ENCODE measurements around the gene ARIH2. TPM values are rescaled to one million over a fixed set of nuclear protein-coding genes. Genes with fewer than 3 reads are reported as not detected.

ARIH2 gene
- total RNA-seq, 1 experiment from 2014 or later, result 167 TPM

DNA sequence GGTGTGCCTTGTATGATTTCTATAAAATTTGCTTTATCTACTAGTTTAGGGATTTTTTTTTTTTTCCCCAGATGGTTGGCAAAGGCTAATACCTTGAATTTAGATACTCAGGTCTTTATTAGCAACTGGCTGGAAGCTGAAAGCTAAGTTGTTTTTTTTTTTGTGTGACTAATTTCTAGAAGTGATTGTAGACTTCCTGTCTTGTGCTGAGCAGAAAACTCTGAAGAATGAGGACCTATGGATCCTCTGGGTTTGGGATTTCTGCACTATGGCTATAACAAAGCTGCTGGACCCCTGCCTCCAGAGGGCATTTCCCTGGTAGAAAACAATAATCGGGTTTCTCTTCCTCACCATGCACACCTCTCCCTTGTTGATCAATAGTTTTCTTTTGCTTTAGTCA lies 10.0 kb downstream of the ARIH2 start:
- DNase-seq (ENCODE audit: unreplicated experiment), result no peak
- Mint-ChIP-seq H3K27ac (ENCODE audit: low read depth, unreplicated experiment) (peak overlapping the region; percentile 39), H3K4me3 (ENCODE audit: unreplicated experiment) (no peak overlapping the region), H3K4me1 (ENCODE audit: insufficient read depth, unreplicated experiment) (peaks cover 39% of the 10 kb centered on the region), H3K9me3 (ENCODE audit: unreplicated experiment) (peaks cover 6% of the 10 kb centered on the region), H3K36me3 (ENCODE audit: insufficient read depth, unreplicated experiment) (peaks cover 60% of the 10 kb centered on the region), H3K27me3 (ENCODE audit: insufficient read depth, unreplicated experiment) (no peaks in the 10 kb centered on the region)
- TF ChIP-seq, protein P1, sequence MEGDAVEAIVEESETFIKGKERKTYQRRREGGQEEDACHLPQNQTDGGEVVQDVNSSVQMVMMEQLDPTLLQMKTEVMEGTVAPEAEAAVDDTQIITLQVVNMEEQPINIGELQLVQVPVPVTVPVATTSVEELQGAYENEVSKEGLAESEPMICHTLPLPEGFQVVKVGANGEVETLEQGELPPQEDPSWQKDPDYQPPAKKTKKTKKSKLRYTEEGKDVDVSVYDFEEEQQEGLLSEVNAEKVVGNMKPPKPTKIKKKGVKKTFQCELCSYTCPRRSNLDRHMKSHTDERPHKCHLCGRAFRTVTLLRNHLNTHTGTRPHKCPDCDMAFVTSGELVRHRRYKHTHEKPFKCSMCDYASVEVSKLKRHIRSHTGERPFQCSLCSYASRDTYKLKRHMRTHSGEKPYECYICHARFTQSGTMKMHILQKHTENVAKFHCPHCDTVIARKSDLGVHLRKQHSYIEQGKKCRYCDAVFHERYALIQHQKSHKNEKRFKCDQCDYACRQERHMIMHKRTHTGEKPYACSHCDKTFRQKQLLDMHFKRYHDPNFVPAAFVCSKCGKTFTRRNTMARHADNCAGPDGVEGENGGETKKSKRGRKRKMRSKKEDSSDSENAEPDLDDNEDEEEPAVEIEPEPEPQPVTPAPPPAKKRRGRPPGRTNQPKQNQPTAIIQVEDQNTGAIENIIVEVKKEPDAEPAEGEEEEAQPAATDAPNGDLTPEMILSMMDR (IDR thresholded peaks at IDR 0.05; ENCODE audit: unreplicated experiment), result no peak
- ChIA-PET CTCF (interaction anchor here (0.6 to 0.7 kb wide), 2 partner anchors 21 to 180 kb away, joined by 3 to 6 read pairs; no protein-coding TSS in a partner anchor), POLR2A (interaction anchor here (0.7 to 5.5 kb wide), 3 partner anchors 10 to 27 kb away, joined by 3 to 46 read pairs (median 4); partner anchors contain the start of gene ARIH2)
- intact Hi-C loops (cut with micrococcal nuclease), result no loop called here
- BruUV-seq (replicated peaks), result no TSS peak

DNA sequence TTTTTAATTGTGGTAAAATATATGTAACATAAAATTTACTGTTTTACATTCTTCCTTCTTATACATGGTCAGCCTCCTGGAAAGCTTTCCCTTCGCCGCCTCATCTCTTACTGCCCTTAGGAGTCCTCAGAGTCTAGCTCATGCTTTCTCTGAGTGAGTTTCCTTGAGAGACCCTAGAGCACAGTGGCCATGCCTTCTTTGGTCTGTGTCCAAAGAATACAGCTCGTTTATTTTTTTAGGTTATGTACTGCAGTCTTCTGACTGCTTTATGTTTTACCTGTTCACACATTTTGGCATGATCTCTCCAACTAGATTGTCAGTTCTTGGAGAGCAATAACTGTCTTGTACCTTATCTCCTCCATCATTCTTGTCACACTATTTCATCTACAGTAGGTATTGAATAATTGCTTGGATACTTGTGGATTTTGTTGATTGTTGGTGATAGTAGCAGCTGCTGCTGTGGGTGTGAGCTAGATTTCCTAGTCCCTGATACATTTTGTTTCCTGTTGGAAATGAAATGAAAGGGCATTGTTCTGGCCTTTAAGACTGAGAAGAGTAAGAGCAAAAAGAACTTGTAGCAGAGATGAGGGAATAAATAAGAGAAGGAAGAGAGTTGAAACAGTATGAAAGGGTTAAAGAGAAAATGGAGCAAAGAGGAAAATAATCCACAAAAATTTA lies 10.9 kb downstream of the ARIH2 start:
- no peak overlapping the region for H3K4me3 Mint-ChIP-seq (ENCODE audit: unreplicated experiment)
- peaks cover 6% of the 10 kb centered on the region for H3K9me3 Mint-ChIP-seq (ENCODE audit: unreplicated experiment)
- POLR2A ChIA-PET, result interaction anchor here (0.7 to 5.5 kb wide), 2 partner anchors 11 to 444 kb away, joined by 5 to 46 read pairs; partner anchors contain the start of gene ARIH2
- intact Hi-C loops (cut with micrococcal nuclease), result no loop called here
- peaks cover 60% of the 10 kb centered on the region for H3K36me3 Mint-ChIP-seq (ENCODE audit: insufficient read depth, unreplicated experiment)
- peak overlapping the region; percentile 39 for H3K27ac Mint-ChIP-seq (ENCODE audit: low read depth, unreplicated experiment)
- CTCF ChIA-PET, result interaction anchor here (0.6 to 0.9 kb wide), 4 partner anchors 20 to 167 kb away, joined by 3 to 6 read pairs (median 4); no protein-coding TSS in a partner anchor
- TF ChIP-seq, protein P1 (IDR thresholded peaks at IDR 0.05; ENCODE audit: unreplicated experiment), result no peak
- H3K4me1 Mint-ChIP-seq (ENCODE audit: insufficient read depth, unreplicated experiment), result peaks cover 39% of the 10 kb centered on the region
- BruUV-seq (replicated peaks), result no TSS peak
- H3K27me3 Mint-ChIP-seq (ENCODE audit: insufficient read depth, unreplicated experiment), result no peaks in the 10 kb centered on the region
- no peak for DNase-seq (ENCODE audit: unreplicated experiment)

DNA sequence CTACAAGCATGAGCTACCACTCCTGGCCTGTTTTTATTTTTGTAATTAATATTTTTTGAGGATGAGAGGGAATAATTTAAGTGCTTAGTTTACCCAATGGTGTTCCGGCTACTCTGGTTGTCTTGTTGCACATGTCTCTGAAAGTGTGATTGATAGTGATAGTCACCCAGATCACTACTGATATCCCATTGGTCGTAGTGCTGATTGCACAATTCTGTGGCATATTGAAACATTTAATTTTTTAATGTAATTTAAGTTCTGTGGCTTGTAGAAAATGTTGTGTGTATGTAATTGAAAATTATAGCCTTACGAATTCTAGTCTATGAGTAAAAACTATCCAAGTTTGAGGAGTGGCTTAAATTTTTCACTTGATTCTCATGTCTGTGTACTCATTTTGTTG lies 11.9 kb downstream of the ARIH2 start:
- Mint-ChIP-seq H3K4me1 (ENCODE audit: insufficient read depth, unreplicated experiment) (peaks cover 39% of the 10 kb centered on the region), H3K27me3 (ENCODE audit: insufficient read depth, unreplicated experiment) (no peaks in the 10 kb centered on the region), H3K4me3 (ENCODE audit: unreplicated experiment) (no peak overlapping the region), H3K27ac (ENCODE audit: low read depth, unreplicated experiment) (no peak overlapping the region), H3K9me3 (ENCODE audit: unreplicated experiment) (peaks cover 6% of the 10 kb centered on the region), H3K36me3 (ENCODE audit: insufficient read depth, unreplicated experiment) (peaks cover 60% of the 10 kb centered on the region)
- intact Hi-C loops (cut with micrococcal nuclease), result no loop called here
- ChIA-PET CTCF (interaction anchor here (0.9 kb wide), 1 partner anchor 22 kb away, joined by 3 read pairs; no protein-coding TSS in a partner anchor), POLR2A (interaction anchor here (0.6 to 5.5 kb wide), 4 partner anchors 9 to 582 kb away, joined by 3 to 46 read pairs (median 4); partner anchors contain the start of genes ARIH2 and NDUFAF3)
- DNase-seq (ENCODE audit: unreplicated experiment), result no peak
- no TSS peak for BruUV-seq (replicated peaks)
- TF ChIP-seq, protein P1 (IDR thresholded peaks at IDR 0.05; ENCODE audit: unreplicated experiment), result no peak

DNA sequence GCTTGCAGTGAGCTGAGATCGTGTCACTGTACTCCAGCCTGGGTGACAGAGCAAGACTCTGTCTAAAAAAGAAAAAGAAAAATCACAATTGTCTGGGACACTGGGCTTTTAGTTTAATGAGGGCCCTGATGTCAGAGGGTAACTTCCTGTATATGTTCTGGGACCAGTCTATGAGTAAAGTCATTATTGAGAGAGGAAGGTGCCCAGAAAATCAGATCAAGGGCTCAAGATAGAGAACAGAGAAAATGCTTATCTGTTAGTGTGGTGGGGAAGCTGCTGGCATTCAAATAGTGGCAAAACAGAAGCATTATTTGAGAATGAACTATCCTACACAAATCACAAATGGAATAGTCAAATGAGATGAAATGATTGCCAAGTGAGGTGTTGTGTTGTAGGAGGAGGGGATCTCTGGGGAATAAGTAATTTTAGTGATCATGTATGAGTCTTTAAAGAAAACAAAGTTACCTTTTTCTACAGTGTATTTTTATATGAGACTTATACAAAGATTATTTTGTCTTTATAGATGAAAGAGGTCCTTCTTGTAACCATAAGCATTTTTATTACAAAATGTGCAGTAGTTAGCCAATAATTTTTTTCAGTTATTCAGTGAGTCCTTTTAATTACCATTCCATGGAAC lies 13.4 kb downstream of the ARIH2 start:
- H3K27me3 Mint-ChIP-seq (ENCODE audit: insufficient read depth, unreplicated experiment), result no peaks in the 10 kb centered on the region
- intact Hi-C loops (cut with micrococcal nuclease), result no loop called here
- no TSS peak for BruUV-seq (replicated peaks)

More for the DNA sequence above, 13.4 kb downstream of the ARIH2 start:
- POLR2A ChIA-PET, result interaction anchor here (0.6 to 1.5 kb wide), 2 partner anchors 12 to 13 kb away, joined by 3 to 9 read pairs; partner anchors contain the start of gene ARIH2
- Mint-ChIP-seq H3K4me3 (ENCODE audit: unreplicated experiment) (no peak overlapping the region), H3K27ac (ENCODE audit: low read depth, unreplicated experiment) (peak overlapping the region; percentile 68), H3K36me3 (ENCODE audit: insufficient read depth, unreplicated experiment) (peaks cover 60% of the 10 kb centered on the region), H3K9me3 (ENCODE audit: unreplicated experiment) (peaks cover 6% of the 10 kb centered on the region), H3K4me1 (ENCODE audit: insufficient read depth, unreplicated experiment) (peaks cover 31% of the 10 kb centered on the region)
- TF ChIP-seq, protein P1 (IDR thresholded peaks at IDR 0.05; ENCODE audit: unreplicated experiment), result no peak
- DNase-seq (ENCODE audit: unreplicated experiment), result no peak
- CTCF ChIA-PET, result interaction anchor here (0.6 to 1.2 kb wide), 2 partner anchors 56 to 90 kb away, joined by 3 read pairs; partner anchors contain the start of gene NDUFAF3
